Ishikawa (cell line): Measurements from ENCODE around the gene COX6A2.

Experiments
- EP300 ChIP-seq: IDR thresholded peaks from 2 replicates; pipeline ENCODE4 v1.6.1; 2012; ENCODE audit warnings: borderline replicate concordance
- USF1 ChIP-seq: IDR thresholded peaks from 2 replicates; pipeline ENCODE4 v1.6.1; 2012
- TF ChIP-seq, protein P1 (sequence below): IDR thresholded peaks from 2 replicates; pipeline ENCODE4 v1.6.1; 2012

DNA sequence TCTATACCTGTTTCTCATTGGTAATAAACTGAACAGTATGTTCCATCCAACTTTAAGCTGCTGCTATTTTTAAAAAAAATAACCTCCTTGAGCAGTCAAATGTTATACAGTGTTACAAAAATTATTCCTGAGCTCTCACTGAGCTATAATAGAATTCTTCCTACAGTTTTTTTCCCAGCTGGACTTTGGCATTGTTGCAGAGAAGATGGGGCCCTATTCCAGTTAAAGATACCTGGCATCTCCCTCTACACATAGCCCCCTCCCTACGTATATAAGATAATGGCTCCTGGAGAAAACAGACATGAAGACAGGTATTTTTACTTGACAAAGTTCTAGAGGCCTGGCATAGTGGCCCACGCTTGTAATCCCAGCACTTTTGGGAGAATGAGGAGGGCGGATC, 1.6 kb upstream of the COX6A2 start:
- no peak for TF ChIP-seq EP300
- TF ChIP-seq USF1, result no peak
- TF ChIP-seq, protein P1, sequence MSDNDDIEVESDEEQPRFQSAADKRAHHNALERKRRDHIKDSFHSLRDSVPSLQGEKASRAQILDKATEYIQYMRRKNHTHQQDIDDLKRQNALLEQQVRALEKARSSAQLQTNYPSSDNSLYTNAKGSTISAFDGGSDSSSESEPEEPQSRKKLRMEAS, result no peak
